NK-92 treated with Interleukin-12 subunit alpha and Interleukin-12 subunit beta, amount 100 ng/mL, for 24 hours (cell line): Measurements from ENCODE around the gene MARCHF7.
"Not testable (repeated sequence)": the region's sequence is repeated elsewhere in the genome, so short reads cannot be mapped to it uniquely, and the experiment has no call there.

Experiments
- DNase-seq: peaks from one replicate; lab custom pipeline; 2025; lab: John Stamatoyannopoulos, UW

Gene MARCHF7

DNA sequence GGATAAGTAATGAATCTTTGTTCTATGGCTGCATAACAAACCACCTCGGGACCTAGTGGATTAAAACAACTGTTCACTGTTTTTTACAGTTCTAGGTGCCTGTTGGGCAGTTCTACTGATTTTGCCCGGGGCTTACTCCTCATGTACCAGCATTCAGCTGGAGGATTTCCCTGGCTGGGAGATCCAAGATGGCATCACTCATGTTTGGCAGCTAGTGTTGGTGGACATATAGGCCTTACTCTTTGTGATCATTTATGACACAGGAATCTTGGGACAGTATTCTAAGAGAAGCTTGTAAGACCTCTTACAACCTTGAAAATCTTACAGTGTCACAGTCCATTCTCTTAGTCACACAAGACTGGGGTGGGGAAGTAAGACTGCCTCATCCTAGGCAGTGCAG is 4.6 kb downstream of the MARCHF7 start:
- no peak for DNase-seq

DNA sequence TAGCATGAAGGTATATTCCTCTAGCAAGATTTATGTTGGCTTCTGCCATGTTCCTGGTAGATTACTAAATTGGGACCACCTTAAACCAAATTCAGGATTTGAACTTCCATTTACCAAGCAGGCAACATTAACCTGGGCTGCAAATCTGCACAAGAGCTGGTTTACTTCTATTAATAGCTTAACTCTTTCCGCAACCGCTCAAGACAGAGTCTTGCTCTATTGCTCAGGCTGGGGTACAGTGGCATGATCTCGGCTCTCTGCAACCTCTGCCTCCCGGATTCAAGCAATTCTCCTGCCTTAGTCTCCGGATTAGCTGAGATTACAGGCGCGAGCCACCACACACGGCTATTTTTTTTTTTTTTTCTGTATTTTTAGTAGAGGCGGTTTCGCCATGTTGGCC is 8.4 kb downstream of the MARCHF7 start:
- no peak for DNase-seq

DNA sequence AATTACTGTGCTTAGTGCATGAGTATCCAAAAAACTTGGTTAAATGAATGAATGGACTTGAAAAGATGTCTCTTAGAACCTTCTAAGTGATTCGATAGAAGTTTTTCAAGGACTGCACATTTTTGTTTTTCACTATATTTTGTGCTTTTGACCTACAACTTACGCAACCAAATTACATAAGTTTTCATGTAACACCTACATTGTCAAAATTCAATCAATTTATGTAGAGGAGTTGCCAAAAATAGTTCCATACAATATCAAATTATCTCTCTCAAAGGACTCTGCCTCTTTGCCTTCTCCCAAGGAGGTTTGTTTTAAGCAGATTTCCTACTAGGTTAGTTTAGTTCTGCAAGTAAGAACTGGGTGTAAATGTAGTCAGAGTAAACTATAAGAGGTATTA is 10.3 kb downstream of the MARCHF7 start:
- DNase-seq: no peak

DNA sequence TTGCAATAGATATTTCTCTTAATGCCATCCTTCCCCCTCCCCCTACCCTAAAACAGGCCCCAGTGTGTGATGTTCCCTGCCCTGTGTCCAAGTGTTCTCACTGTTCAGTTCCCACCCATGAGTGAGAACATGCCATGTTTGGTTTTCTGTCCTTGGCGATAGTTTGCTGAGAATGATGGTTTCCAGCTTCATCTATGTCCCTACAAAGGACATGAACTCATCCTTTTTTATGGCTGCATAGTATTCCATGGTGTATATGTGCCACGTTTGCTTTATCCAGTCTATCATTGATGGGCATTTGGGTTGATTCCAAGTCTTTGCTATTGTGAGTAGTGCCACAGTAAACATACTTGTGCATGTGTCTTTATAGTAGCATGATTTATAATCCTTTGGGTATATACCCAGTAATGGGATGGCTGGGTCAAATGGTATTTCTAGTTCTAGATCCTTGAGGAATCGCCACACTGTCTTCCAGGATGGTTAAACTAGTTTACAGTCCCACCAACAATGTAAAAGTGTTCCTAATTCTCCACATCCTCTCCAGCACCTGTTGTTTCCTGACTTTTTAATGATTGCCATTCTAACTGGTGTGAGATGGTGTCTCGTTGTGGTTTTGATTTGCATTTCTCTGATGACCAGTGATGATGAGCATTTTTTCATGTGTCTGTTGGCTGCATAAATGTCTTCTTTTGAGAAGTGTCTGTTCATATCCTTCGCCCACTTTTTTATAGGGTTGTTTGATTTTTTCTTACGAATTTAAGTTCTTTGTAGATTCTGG is 12.7 kb downstream of the MARCHF7 start:
- not testable (repeated sequence) for DNase-seq

- DNase-seq: no peak
Observed at GRCh38 chr2:159725713-159726112, 13.4 kb downstream of the MARCHF7 start.

GRCh38 chr2:159728629-159729028 is 16.3 kb downstream of the MARCHF7 start:
- no peak for DNase-seq

GRCh38 chr2:159735648-159736047 is 23.3 kb downstream of the MARCHF7 start:
- DNase-seq: no peak

DNA sequence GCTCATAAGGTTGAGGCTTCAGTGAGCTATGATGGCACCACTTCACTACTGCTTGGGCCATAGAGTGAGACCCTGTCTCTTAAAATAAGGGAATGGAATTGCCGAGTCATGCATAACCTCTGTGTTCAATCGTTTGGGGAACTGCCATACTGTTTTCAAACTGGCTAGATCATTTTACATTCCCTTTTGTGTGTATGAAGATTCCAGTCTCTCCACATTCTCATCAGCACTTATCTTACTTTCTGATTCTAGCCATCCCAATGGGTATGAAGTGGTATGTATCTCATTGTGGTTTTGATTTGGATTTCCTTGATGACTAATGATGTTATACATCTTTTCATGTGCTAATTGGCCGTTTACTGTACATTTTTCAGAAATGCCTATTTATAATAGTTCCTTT is 23.7 kb downstream of the MARCHF7 start:
- DNase-seq: no peak

GRCh38 chr2:159737292-159737916 is 25.1 kb downstream of the MARCHF7 start:
- no peak for DNase-seq

- DNase-seq: no peak
Observed at GRCh38 chr2:159737917-159738296, 25.6 kb downstream of the MARCHF7 start.

DNA sequence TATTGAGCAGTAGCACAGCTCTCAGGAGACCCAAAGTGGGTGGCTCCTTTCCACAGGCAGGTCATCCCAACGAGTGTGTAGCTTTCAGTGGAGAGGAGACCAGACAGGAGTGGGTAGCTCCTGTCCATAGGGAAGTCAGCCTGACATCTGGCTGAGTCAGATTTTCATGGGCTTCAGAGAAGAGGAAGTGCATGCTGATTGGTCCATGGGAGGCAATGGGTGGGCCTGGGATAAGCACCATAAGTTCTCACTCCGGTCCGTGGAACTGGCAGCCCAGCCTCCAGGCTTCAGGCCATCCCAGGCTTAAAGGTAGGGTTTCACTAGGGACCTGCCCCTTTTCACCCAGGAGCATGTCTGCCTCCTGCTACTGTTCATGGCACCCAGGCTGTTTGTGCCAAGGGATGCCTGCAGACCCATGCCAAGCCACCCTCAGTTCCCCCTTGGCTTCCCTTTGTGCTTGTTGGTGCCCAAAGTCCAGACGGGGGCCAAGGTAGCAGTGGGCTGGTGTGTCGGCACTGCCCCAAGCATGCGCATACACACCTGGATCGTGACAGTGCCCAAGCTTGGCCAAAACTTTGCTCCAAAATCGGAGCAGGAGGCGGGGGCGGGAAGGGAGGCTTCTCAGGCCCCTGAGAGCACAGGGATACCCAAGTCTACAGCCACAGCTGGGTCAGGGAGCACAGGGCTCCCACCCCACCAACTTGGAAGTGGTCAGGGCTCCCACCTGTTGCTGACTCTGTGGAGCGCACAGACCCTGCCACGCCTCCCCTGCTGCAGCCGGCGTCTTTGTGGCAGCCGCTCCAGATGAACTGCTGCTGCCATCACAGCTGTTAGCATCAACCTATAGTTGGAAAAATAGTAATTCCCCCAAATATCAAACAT is 26.4 kb downstream of the MARCHF7 start:
- no peak for DNase-seq

DNA sequence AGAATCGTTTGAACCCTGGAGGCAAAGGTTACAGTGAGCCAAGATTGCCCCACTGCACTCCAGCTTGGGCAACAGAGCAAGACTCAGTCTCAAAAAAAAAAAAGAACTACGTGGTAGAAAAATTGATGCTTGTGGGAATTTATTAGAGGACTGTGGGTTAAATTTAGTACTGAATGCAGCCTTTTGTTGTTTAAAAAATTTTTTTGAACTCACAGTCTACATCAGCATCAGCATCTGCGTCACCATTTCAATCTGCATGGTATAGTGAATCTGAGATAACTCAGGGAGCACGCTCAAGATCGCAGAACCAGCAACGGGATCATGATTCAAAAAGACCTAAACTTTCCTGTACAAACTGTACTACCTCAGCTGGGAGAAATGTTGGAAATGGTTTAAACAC is 30.5 kb downstream of the MARCHF7 start:
- no peak for DNase-seq

GRCh38 chr2:159744363-159744762 is 32.1 kb downstream of the MARCHF7 start:
- DNase-seq: no peak

DNA sequence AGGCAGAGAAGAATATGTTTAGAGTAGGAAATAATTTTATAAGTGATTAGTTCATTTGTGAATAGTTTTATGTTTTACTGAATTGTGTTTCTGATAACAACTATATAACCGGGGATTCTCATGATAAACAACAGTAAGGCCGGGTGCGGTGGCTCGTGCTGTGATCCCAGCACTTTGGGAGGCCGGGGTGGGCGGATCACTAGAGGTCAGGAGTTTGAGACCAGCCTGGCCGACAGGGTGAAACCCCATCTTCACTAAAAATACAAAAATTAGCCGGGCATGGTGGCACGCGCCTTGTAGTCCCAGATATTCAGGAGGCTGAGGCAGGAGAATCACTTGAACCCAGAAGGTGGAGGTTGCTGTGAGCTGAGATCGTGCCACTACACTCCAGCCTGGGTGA is 32.9 kb downstream of the MARCHF7 start:
- DNase-seq: not testable (repeated sequence)

DNA sequence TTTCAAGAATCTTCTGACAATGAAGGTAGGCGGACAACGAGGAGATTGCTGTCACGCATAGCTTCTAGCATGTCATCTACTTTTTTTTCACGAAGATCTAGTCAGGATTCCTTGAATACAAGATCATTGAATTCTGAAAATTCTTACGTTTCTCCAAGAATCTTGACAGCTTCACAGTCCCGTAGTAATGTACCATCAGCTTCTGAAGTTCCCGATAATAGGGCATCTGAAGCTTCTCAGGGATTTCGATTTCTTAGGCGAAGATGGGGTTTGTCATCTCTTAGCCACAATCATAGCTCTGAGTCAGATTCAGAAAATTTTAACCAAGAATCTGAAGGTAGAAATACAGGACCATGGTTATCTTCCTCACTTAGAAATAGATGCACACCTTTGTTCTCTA is 35.8 kb downstream of the MARCHF7 start:
- DNase-seq: no peak

DNA sequence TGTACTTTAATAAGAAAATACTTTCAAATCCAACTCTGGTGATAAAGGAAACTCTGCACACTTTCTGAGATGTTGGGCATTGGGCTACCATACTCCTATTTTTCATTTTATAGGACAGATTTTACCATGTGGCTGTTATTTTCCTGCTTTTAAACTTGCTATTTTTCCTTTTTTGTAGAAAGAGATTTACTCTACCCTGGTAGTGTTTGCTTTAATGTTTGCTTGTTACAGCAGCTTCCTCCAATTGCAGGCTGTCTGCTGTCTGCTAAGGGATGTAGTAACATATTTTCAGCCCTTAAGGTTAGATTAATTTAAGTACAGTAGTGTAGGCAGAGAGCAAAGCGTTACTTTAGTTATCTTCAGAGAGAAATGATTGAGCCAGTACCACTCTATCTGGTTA is 38.6 kb downstream of the MARCHF7 start:
- DNase-seq: no peak

- DNase-seq: no peak
Observed at GRCh38 chr2:159753797-159754196, 41.5 kb downstream of the MARCHF7 start.

DNA sequence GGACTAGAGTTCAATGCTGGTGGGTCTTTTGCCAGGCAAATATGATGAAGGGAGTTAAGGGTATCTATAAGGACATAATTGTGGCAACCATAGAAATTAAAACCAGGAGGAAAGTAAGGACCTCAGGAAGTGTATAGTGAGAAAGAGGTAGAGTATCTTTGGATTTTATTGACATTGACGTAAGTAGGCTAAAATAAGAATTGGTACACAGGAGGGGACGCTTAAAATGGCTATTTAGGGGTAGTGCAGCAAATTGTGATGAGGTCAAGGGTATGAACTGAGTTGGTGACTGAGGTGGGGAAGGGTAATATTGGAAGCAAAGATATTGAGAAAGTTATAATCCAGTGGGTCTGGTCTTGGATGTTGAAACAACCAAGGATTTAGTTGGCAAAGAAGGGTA is 42.7 kb downstream of the MARCHF7 start:
- DNase-seq: no peak

DNA sequence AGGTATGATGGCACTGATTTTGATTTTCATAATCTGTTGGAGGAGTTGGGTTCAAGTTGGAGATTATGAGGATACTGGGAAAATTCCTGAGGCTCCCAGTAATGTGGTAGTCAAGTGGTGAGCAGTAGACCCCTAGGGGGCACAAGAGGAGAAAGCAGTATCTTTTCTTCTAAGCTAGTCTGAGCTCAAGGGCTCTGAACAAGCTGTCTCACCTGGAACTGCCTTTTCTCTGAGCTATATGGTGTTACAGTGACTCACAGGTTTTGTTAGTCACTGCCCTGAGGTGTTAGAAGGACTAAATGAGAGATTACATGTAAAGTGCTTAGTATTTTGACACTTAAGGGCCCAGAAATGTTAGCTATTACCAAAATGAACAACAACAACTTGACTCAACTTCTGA is 43.5 kb downstream of the MARCHF7 start:
- DNase-seq: peak; percentile 7

- DNase-seq: no peak
Observed at GRCh38 chr2:159758239-159758638, 45.9 kb downstream of the MARCHF7 start.

- DNase-seq: no peak
Observed at GRCh38 chr2:159758686-159759085, 46.4 kb downstream of the MARCHF7 start.

- no peak for DNase-seq
Observed at GRCh38 chr2:159759577-159759976, 47.3 kb downstream of the MARCHF7 start.

GRCh38 chr2:159760326-159760725 is 48.0 kb downstream of the MARCHF7 start:
- DNase-seq: no peak
